WTC11 (cell line): ENCODE measurements around the gene KDM4B. TPM values are rescaled to one million over a fixed set of nuclear protein-coding genes. Genes with fewer than 3 reads are reported as not detected.

ENCODE experiments used
- ATAC-seq: fragments of 200-7000 bp; cut with Tn5 transposase; 2 replicates; pipeline ENCODE4 v1.10.0; 2021; ENCODE audit warnings: mild to moderate bottlenecking, moderate library complexity
- CTCF ChIA-PET: fragments of 300-600 bp; sonication (Branson Sonifier 250); formaldehyde crosslinking; loops from one replicate; lab custom pipeline; 2021; ENCODE audit warnings: antibody characterized with exemption; lab: Charles Lee
- POLR2A ChIA-PET: fragments of 350-600 bp; sonication (Branson Sonifier 250); formaldehyde crosslinking; loops from one replicate; lab custom pipeline; 2021; ENCODE audit warnings: antibody characterized with exemption; lab: Charles Lee
- DNase-seq: peaks from one replicate; pipeline ENCODE4 v3.0.0; 2021; ENCODE audit warnings: low spot score
- H3K27ac Mint-ChIP-seq: 2 replicates; pipeline ENCODE4 v1.8.0; 2021; ENCODE audit warnings: mixed read lengths
- H3K27me3 Mint-ChIP-seq: 2 replicates; pipeline ENCODE4 v1.8.0; 2021; ENCODE audit warnings: low read depth, mild to moderate bottlenecking, moderate library complexity, mixed read lengths
- H3K36me3 Mint-ChIP-seq: 2 replicates; pipeline ENCODE4 v1.8.0; 2021; ENCODE audit warnings: mixed read lengths
- H3K4me1 Mint-ChIP-seq: 2 replicates; pipeline ENCODE4 v1.8.0; 2022; ENCODE audit warnings: mixed read lengths
- H3K4me3 Mint-ChIP-seq: 2 replicates; pipeline ENCODE4 v1.8.0; 2021; ENCODE audit warnings: mild to moderate bottlenecking, moderate library complexity, mixed read lengths
- H3K9me3 Mint-ChIP-seq: 2 replicates; pipeline ENCODE4 v1.8.0; 2021; ENCODE audit warnings: mixed read lengths
- AFF4 ChIP-seq: sonication (generic); formaldehyde crosslinking; IDR thresholded peaks from 2 replicates; pipeline ENCODE4 v1.8.1; 2023; ENCODE audit warnings: mild to moderate bottlenecking, missing genetic modification reagents, borderline replicate concordance
- ATF1 ChIP-seq: sonication (generic); formaldehyde crosslinking; IDR thresholded peaks from 2 replicates; pipeline ENCODE4 v1.8.1; 2023; ENCODE audit warnings: mild to moderate bottlenecking, moderate library complexity, missing genetic modification reagents
- ATF2 ChIP-seq: sonication (generic); formaldehyde crosslinking; IDR thresholded peaks from 2 replicates; pipeline ENCODE4 v1.8.1; 2022; ENCODE audit warnings: low read depth, missing genetic modification reagents, borderline replicate concordance
- ATF3 ChIP-seq: sonication (generic); formaldehyde crosslinking; conservative IDR thresholded peaks from 2 replicates; pipeline ENCODE4 v1.8.1; 2022; ENCODE audit warnings: mild to moderate bottlenecking, missing genetic modification reagents
- CBFB ChIP-seq: sonication (generic); formaldehyde crosslinking; IDR thresholded peaks from 2 replicates; pipeline ENCODE4 v1.8.1; 2022; ENCODE audit warnings: mild to moderate bottlenecking, low read depth, missing genetic modification reagents
- CTCF ChIP-seq: fragments of 200-600 bp; IDR thresholded peaks from 2 replicates; pipeline ENCODE4 v1.8.0; 2022; ENCODE audit warnings: antibody characterized with exemption
- ELF4 ChIP-seq: sonication (generic); formaldehyde crosslinking; IDR thresholded peaks from 2 replicates; pipeline ENCODE4 v1.8.1; 2022; ENCODE audit warnings: low read depth, mild to moderate bottlenecking, moderate library complexity, missing genetic modification reagents
- EMX1 ChIP-seq: fragments of 250-450 bp; sonication (Bioruptor Pico); IDR thresholded peaks from 2 replicates; pipeline ENCODE4 v1.8.0; 2021; ENCODE audit warnings: mild to moderate bottlenecking
- FOXP1 ChIP-seq: sonication (generic); formaldehyde crosslinking; IDR thresholded peaks from 2 replicates; pipeline ENCODE4 v1.8.0; 2022; ENCODE audit warnings: missing genetic modification reagents, mild to moderate bottlenecking, moderate library complexity, borderline replicate concordance
- IRF2 ChIP-seq: sonication (generic); formaldehyde crosslinking; IDR thresholded peaks from 2 replicates; pipeline ENCODE4 v1.8.0; 2022; ENCODE audit warnings: low read depth, missing genetic modification reagents, borderline replicate concordance
- MXD4 ChIP-seq: fragments of 250-450 bp; sonication (Bioruptor Pico); IDR thresholded peaks from 2 replicates; pipeline ENCODE4 v1.8.0; 2021; ENCODE audit warnings: mild to moderate bottlenecking, moderate library complexity, borderline replicate concordance
- NFATC4 ChIP-seq: fragments of 250-450 bp; sonication (Bioruptor Pico); IDR thresholded peaks from 2 replicates; pipeline ENCODE4 v1.9.0; 2021; ENCODE audit warnings: mild to moderate bottlenecking
- NR1H2 ChIP-seq: sonication (generic); formaldehyde crosslinking; IDR thresholded peaks from 2 replicates; pipeline ENCODE4 v1.9.0; 2021; ENCODE audit warnings: mild to moderate bottlenecking, moderate library complexity, missing genetic modification reagents
- SMAD4 ChIP-seq: sonication (generic); formaldehyde crosslinking; IDR thresholded peaks from 2 replicates; pipeline ENCODE4 v1.8.0; 2022; ENCODE audit warnings: mild to moderate bottlenecking, missing genetic modification reagents
- TP53 ChIP-seq: sonication (generic); formaldehyde crosslinking; IDR thresholded peaks from 2 replicates; pipeline ENCODE4 v1.8.1; 2023; ENCODE audit warnings: mild to moderate bottlenecking, missing genetic modification reagents
- ZNF138 ChIP-seq: sonication (generic); formaldehyde crosslinking; conservative IDR thresholded peaks from 2 replicates; pipeline ENCODE4 v1.8.1; 2022; ENCODE audit warnings: mild to moderate bottlenecking, moderate library complexity, missing genetic modification reagents
- ZNF263 ChIP-seq: sonication (generic); formaldehyde crosslinking; IDR thresholded peaks from 2 replicates; pipeline ENCODE4 v1.8.1; 2022; ENCODE audit warnings: low read depth, mild to moderate bottlenecking, moderate library complexity, missing genetic modification reagents
- ZNF396 ChIP-seq: fragments of 250-450 bp; sonication (Bioruptor Pico); IDR thresholded peaks from 2 replicates; pipeline ENCODE4 v1.8.0; 2021; ENCODE audit warnings: mild to moderate bottlenecking, moderate library complexity, borderline replicate concordance
- total RNA-seq: library from RNA; stranded (reverse); gene quantifications from 3 replicates; pipeline ENCODE4 v1.2.3, GENCODE V29; 2021

The KDM4B gene
- total RNA-seq, 1 experiment from 2014 or later, result 43.2 TPM

- TF ChIP-seq CTCF (no peak), TP53 (CRISPR knock-in tag) (no peak), ATF3 (no peak), SMAD4 (CRISPR knock-in tag) (no peak), AFF4 (no peak), FOXP1 (CRISPR knock-in tag) (no peak)
These were observed 93.3 kb downstream of the KDM4B start (continued) for GRCh38 chr19:5062195-5062594.

GRCh38 chr19:5062799-5063198 is 93.9 kb downstream of the KDM4B start:
- no peak for DNase-seq
- Mint-ChIP-seq H3K4me1 (no peaks in the 10 kb centered on the region), H3K36me3 (peaks cover 28% of the 10 kb centered on the region), H3K27me3 (no peaks in the 10 kb centered on the region), H3K9me3 (peaks cover 17% of the 10 kb centered on the region), H3K27ac (no peak overlapping the region), H3K4me3 (no peak overlapping the region)
- POLR2A ChIA-PET, result no interaction called here
- no peak for ATAC-seq
- TF ChIP-seq NFATC4 (CRISPR knock-in tag), result no peak
- no peak for TF ChIP-seq CBFB (CRISPR knock-in tag)
- no peak for TF ChIP-seq ZNF138 (CRISPR knock-in tag)
- TF ChIP-seq ZNF396 (CRISPR knock-in tag), result no peak
- no peak for TF ChIP-seq MXD4
- no peak for TF ChIP-seq ZNF263
- CTCF ChIA-PET, result interaction anchor here (0.6 to 2.5 kb wide), 2 partner anchors 10 to 84 kb away, joined by 3 to 7 read pairs; no protein-coding TSS in a partner anchor

GRCh38 chr19:5063873-5064645 is 95.1 kb downstream of the KDM4B start:
- no peak overlapping the region for H3K27ac Mint-ChIP-seq
- H3K36me3 Mint-ChIP-seq, result peaks cover 28% of the 10 kb centered on the region
- no peak overlapping the region for H3K4me3 Mint-ChIP-seq
- ChIA-PET POLR2A (no interaction called here), CTCF (interaction anchor here (1.0 to 2.5 kb wide), 2 partner anchors 12 to 90 kb away, joined by 4 to 7 read pairs; no protein-coding TSS in a partner anchor)
- no peaks in the 10 kb centered on the region for H3K27me3 Mint-ChIP-seq
- peaks cover 17% of the 10 kb centered on the region for H3K9me3 Mint-ChIP-seq
- ATAC-seq, result no peak
- no peaks in the 10 kb centered on the region for H3K4me1 Mint-ChIP-seq
- no peak for DNase-seq
- TF ChIP-seq AFF4 (no peak), ZNF138 (CRISPR knock-in tag) (no peak), ATF2 (CRISPR knock-in tag) (no peak), IRF2 (CRISPR knock-in tag) (no peak), ATF1 (no peak), NR1H2 (CRISPR knock-in tag) (no peak), EMX1 (CRISPR knock-in tag) (no peak), ELF4 (CRISPR knock-in tag) (no peak)
